GM19395 (cell line): ENCODE results near the gene GORASP1.

ENCODE experiments used
- ATAC-seq: cut with Tn5 transposase; IDR thresholded peaks from one replicate; pipeline ENCODE4 v1.9.1; 2021; ENCODE audit warnings: mild to moderate bottlenecking, moderate library complexity; ENCODE audit not compliant: unreplicated experiment

GORASP1 gene

GRCh38 chr3:39107388-39108199, at the start of gene GORASP1, which contains the start of gene TTC21A:
Gene GORASP1 (minus strand): TSS chr3:39107627. CDS start chr3:39107541, 86 bp downstream.
Gene TTC21A (plus strand): TSS chr3:39107680. CDS start chr3:39107838, 158 bp downstream.
- peak; percentile 56 for ATAC-seq

DNA sequence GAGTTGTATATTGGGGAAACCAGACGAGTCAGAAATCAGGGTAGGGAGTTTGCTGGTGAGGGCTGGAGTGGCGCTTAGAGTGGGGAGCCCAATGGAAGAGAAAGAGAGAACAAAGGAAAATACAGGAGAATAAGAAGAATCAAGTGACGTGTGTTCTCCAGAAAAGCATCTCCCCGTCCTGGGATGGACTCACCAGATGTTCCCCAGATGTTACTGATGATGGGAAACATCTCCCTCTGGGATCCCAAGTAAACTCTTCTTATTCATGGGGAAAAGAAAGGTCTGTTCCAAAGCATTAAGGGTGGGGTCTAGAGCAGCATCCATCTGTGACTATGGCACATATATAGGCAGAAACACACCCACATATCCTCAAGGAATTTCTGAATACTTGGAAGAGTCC, 49.0 kb upstream of the GORASP1 start:
- ATAC-seq = no peak

DNA sequence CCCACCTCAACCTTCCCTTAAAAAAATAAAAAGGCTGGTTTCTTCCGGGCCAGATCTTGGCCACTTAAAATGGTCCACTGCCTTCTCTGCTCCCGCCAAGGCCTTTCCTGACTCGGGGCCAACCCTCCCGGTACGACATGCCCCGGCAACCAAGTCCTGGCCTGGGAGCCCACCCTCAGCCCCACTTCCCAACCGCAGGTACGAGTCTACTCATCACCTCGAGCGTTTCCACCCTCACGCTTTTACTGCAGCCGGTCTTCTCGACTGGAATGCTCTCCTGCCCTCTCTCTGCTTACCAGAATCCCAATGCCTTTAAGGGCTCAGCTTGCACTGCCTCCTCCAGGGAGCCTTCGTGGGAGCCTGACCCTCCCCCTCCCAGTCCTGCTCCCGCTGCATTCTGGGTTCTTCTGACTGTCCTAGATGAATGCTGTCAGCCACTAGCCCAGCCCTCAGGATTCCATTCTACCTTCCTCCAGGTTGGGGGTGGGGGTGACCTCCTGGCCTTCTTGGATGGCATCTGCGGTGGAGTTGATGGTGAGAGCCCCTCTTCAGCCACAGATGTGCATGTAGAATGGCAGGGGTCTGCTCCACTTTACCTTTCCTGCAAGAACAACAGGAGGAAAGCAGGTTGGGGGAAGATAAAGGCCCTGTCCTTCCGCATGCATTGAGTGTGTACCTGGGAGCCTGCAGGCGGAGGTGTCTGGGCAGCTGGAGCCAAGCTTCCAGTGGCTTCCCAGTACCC, 47.0 kb upstream of the GORASP1 start:
- no peak for ATAC-seq

- no peak for ATAC-seq
Observed at GRCh38 chr3:39153977-39154279, 46.5 kb upstream of the GORASP1 start.

DNA sequence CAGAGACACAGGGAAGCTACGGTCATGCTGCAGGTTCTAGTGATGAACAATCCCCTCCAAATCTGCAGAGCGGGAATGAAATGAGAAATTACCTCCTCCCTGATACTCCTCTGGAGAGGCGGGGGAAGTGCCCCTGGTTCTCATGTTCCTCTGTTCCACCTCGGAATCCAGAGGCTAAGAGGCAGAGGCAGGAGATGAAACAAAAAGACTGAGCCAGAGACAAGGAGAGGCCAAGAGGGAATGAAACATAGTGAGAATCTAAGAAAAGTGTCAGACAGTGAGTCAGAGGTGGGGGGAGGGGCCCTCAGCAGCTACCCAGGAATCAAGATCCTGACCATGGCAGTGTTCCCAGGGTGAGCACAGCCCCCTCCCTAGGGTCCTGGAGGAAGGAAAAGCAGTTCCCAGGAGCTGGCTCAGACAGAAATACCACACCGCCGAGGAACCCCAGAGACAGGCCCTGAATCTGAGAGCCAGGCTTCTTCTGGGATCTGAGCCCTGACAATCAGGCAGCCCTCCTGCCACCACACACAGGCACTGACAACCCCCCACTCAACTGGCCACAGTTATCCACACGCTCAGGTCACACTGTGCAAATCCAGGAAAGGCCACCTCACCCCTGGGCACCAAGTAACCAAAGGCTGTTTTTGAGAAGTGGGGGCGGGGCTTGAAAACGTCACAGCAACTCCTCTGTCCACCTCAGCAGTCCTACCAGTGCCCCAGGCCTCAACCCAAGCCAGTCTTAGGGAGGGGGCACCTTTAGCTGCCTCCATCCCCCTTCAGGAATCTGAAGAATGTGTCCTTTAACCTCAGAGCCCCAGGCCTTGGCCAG, 43.6 kb upstream of the GORASP1 start:
- no peak for ATAC-seq

DNA sequence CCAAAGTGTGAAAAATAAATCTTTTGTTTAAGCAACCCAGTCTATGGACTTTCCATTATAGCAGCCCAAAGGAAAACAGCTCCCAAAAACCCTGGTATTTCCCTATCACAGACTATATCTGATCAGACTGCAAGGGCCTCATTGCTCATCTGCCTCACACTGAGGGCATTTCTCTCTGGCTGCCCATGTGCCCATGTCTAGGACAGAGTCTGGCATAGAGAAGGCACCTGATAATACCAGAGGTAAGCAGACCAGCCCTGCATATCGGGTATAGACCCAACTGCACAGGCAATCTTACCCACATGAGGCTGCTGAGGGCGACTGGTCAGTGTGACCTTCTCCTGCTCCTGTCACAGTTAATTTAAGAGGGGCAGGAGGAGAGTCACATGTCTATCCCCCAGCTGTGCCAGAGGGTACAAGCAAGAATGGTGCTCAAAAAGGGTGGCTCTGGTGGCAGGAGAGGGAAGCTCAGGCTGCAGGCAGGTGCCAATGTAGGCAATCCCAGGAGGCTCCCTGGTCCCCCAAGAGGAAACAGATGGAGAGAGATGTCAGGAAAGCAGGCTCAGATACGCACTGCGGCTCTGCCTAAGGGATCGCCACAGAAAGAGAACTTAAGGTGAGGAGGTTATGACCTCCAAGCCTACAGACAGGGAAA, 42.8 kb upstream of the GORASP1 start:
- no peak for ATAC-seq

- no peak for ATAC-seq
Observed at GRCh38 chr3:39149498-39150147, 42.2 kb upstream of the GORASP1 start.

- no peak for ATAC-seq
Observed at GRCh38 chr3:39149059-39149455, 41.6 kb upstream of the GORASP1 start.

DNA sequence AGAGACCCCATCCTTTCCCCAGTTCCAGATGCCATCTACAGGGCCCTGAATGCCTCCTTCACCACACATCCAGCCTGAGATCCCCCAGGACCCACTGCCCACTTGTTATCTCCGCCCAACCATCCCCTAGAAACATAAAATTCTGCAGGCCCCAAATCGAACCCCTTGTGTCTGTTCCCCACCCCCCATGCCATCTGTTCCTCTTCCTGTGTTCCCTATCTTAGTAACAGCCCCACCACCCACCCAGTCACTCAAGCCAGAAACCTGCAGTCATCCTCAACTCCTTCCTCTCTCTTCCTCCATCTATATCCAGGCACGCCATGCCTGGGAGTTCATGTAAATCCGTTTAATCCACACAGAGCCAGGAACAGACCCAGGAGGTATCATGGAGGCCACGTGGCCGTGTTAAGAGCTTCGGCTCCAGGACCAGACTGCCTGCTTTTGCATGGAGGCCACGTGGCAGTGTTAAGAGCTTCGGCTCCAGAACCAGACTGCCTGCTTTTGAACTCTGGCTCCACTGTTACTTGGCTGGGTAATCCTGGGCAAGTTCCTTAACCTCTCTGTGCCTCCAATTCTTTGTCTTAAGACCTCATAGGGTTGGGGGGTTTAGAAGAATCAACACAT, 41.1 kb upstream of the GORASP1 start:
- no peak for ATAC-seq

DNA sequence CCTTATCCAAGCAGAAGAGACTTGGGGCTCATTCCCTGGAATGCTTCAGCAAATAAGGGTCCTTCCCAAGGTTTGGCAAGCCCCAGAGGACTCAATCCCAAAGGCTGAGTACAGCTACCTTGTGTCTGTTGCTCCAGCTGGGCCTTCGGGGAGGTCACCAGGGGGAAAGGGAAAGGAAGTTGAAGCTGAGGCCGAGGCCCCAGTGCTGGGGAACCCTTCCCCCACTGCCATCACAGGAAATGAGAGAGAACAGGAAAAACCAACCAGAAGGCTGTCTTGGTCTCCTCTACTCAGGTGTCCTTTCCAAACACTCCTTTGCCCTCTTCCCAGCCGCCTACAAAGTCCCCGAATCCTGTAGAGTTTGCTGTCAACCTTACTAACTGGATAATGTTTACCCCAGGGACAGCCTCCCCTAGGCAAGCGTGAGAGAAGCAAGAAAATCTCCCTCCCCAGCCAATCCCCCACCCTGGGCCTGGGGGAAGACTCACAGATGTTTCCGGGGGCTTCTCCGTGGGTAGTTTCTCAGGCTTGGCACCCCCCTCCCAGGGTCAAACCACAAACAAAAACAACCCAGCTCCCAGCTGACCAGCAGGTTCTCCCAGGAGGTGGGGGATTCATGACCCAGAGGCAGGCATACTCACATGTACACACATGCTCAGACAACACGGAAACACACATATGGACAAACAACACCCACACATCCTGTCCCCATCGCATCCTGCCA, 40.4 kb upstream of the GORASP1 start:
- peak; percentile 50 for ATAC-seq

DNA sequence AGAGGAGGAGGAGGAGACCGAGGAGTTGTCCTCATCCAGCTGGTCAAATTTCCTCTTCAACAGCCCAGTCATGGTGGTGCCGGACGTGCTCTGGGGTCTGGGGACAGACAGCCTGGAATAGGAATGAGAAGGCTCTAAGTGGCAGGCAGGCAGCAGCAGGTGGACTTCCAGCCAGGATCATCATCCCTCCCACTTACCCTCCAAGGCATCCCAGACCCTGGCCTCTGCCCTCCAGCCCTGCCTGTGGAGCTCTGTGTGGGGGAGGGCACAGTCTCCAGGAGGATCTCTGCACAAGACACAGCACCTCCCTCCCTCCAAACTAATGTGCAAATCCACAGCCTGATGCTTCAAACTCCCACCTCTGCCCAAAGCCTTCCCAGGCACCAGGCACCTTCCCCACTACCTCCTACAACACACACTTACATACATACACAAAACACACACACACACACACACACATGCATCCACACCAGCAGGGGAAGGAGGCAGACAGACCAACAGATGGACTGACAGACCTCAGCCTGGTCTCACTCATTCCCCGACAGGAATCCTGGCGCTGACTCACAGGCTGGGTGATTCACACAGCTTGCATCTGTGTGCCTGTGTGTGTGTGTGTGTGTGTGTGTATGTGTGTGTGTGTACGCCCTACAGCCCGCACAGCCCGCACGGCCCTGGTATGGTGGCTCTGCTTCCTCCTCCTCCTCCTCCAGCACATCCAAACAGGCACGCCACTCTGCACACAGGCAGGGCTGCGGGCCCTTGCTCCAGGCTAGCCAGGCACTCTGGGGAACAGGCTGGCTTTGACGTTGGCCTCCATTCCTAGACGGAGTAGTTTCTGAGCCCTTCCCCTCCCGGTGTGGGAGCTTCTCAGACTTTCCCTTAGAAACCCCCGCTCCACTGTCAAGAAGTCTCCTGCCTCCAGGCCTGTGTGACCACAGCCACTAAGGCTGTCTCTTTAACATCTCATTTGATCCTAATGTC, 39.5 kb upstream of the GORASP1 start:
- peak; percentile 13 for ATAC-seq

DNA sequence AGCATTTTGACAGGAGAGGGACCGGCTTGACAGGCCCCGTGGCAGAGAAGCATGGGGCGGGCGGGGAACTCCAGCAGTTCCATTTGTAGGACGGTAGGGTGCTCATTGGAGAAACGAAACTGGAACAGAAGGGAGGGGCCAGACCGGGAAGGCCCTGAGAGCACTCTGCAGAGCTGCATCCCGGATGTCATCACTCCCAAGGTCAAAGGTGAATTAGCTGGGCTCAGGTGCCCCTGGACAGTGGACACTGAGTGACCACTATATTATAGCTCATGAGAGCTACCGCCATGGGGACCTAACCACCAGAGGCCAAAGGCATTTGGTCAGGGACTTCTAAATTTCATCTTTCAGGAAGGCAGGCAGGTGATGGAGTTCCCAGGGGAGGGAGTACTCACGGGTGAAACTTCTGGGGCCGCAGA, 38.7 kb upstream of the GORASP1 start:
- ATAC-seq = no peak

- ATAC-seq = no peak
Observed at GRCh38 chr3:39144748-39145380, 37.4 kb upstream of the GORASP1 start.

- ATAC-seq = no peak
Observed at GRCh38 chr3:39144095-39144747, 36.8 kb upstream of the GORASP1 start.

DNA sequence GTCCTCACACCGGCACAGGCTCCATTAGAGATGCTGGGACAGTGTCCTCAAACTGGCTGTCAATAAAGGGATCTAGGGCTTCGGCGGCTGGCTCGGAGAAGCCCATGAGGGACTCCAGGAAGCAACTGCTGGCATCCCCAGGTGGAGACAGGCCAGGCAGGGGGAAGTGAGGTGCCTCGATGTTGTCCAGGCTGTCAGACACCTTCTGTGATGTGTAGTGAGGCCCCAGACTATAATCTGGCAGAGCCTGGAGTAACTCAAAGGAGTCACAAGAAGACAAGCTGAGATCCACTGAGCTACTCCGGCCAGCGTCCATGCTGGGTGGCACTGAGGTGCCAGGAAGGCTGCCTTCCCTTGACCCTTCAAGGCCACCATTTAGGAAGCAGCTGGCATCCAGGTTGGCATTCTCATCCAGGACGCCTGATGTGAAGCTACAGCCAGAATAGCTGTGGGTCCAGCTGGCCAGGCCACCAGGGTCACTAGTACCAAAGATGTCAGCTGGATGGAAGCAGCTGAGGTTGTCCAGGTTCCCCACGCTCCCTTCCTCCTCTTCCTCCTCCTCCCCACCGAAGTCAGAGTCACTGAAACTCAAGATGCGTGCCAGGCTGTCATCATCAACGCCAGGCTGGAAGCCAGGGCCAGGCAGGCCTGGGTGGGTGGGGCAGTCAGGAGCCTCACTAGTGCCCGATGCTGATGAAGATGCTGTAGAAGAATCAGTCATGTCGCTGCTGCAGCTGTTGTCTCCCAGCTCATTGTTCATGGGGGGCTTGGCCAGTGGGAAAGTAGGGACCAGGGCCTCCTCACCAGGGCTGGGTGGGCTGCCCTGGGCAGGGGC, 35.8 kb upstream of the GORASP1 start:
- ATAC-seq = no peak

DNA sequence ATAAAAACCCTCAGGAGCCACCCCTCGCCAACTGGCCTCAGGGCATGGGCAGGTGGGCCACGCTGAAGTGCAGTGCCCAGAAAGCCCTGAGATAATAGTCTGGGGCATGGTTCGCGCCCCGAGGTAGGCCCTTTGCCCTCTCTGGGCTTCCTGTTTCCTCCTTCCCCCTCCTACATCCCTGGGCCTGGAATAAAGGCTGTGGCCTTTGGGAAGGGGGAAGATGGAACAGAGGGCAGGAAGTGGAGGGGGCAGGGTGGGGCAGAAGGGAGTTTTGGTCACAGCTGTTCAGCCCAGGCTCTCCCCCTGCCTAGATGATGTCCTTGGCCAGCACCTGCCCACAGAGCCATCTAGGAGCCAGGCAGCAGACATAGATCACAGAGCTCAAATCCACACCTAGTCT, 34.6 kb upstream of the GORASP1 start:
- ATAC-seq = no peak
